ENCODE measurements around the gene SIGLEC12.
A peak's percentile ranks its signal among the peaks of the same experiment; 100 is the strongest.
"Not testable (repeated sequence)": the region's sequence is repeated elsewhere in the genome, so short reads cannot be mapped to it uniquely, and the experiment has no call there.

The SIGLEC12 gene

GRCh38 chr19:51479531-51480331 lies 21.9 kb downstream of the SIGLEC12 start:
- DNase-seq (ENCODE audit: low spot score): no peak

DNA sequence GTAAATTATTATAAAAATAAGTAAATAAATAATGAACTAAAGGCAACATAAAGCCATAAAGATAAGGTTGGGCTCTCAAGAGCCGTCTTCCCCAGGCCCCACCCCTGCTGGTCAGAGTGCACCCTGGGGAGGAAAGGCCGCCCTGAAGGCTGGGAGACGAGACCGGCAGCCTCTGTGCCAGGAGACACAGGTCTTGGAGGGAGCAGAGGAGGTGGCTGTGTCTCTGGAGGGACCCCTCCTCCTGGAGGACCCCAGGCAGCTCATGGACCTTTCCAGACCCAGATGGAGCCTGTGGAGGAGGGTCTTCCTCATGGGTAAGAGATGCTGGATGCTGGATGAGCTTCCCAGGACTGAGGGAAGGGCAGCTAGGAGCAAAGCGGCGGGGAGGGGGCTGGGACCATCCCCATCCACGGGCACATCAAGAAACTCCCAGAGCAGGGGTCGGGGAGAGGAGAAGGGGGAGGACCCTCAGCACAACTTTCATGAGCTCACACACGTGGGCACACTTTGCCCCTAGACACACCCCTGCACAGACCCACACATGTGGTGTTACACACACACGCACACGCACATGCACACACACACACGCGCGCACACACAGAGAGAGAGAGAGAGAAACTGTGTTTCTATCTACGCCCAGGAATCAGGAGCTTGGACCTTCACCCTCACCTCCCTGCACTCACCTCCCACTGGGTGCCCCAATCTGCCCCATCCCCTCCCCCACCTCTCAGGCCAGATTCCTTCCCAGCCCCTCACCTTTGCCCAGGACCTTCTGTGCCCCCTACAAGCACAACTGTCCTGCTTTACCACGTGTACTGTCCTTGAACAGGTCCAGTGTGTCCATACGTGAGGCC lies 23.0 kb downstream of the SIGLEC12 start, which contains the start of gene CEACAM18:
TSS of gene CEACAM18 (plus strand) at position 159 of the 854 bp plus-strand sequence.
- DNase-seq (ENCODE audit: low spot score): no peak

GRCh38 chr19:51477344-51477743 lies 24.3 kb downstream of the SIGLEC12 start:
- no peak for DNase-seq (ENCODE audit: low spot score)

- no peak for DNase-seq (ENCODE audit: low spot score)
These were observed 25.4 kb downstream of the SIGLEC12 start for GRCh38 chr19:51476164-51476563.

- no peak for DNase-seq (ENCODE audit: low spot score)
These were observed 28.4 kb downstream of the SIGLEC12 start for GRCh38 chr19:51473009-51473707.

DNA sequence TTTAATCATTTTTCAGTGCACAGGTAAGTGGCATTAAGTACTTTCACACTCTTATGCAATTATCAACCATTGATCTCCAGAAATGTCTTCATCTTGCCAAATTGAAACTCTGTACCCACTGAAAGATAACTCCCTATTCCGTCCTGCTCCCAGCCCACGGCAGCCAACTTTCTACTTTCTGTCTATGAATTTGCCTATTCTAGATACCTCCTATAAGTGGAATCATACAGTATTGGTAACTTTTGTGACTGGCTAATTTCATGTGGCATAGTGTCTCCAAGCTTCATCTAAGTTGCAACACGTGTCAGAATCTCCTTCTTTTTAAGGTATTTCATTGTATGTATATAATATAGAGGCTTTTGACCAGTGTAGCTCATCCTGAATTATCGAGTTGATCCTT lies 29.0 kb downstream of the SIGLEC12 start:
- DNase-seq (ENCODE audit: low spot score): no peak

- DNase-seq (ENCODE audit: low spot score): no peak
These were observed 30.1 kb downstream of the SIGLEC12 start for GRCh38 chr19:51471527-51471926.

GRCh38 chr19:51470966-51471365 lies 30.6 kb downstream of the SIGLEC12 start:
- DNase-seq (ENCODE audit: low spot score): no peak

GRCh38 chr19:51469629-51470028 lies 32.0 kb downstream of the SIGLEC12 start:
- DNase-seq (ENCODE audit: low spot score): no peak

DNA sequence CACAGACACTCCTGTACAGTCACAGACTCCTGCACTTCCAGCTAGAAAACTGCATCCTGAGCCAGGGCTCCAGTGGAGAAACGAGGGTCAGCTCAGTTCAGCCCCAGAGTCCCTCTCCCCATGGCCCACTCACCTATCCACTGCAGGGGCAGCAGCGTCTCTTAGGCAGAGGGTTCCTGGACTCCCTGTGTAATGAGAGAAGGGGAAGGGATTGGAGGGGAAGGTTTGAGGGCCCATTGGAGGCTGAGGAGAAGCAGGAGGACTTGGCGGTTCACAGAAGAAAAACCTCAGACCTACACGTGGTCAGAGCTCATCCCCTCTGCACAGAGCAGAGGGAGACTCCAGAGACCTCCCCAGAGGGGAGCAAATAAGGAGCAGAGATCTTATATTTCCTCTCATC lies 32.4 kb downstream of the SIGLEC12 start:
- no peak for DNase-seq (ENCODE audit: low spot score)

- no peak for DNase-seq (ENCODE audit: low spot score)
These were observed 33.1 kb downstream of the SIGLEC12 start for GRCh38 chr19:51468545-51468920.

DNA sequence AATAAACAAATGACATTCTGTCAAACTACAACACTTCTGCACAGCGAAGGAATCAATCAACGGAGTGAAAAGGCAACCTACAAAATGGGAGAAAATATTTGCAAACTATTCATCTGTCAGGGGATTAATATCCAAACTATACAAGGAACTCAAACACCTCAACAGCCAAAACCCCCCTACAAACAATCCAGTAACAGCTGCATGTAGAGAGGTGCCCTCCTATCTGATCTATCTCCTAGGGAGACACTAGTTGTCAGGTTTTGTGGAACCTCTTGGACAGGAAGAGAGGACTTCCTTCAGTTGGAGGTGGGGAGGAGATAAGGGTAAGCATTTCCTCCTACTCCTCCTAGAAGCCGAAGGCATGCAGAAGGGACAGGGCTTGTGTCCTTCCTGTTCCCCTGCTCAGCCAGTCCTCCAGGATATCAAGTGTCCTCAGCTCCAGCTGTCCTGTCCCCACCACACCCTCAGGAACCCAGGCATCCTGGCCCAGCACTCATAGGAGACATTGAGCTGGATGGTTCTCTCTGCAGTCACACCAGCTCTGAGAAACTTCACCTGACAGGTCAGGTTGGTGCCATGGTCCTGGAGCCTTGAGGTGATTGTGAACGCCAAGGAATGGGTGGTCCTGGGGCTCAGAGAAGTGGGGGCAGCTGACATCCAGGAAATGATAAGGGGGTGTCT lies 33.6 kb downstream of the SIGLEC12 start:
- DNase-seq (ENCODE audit: low spot score): no peak

- DNase-seq (ENCODE audit: low spot score): no peak
These were observed 34.9 kb downstream of the SIGLEC12 start for GRCh38 chr19:51466723-51467122.

DNA sequence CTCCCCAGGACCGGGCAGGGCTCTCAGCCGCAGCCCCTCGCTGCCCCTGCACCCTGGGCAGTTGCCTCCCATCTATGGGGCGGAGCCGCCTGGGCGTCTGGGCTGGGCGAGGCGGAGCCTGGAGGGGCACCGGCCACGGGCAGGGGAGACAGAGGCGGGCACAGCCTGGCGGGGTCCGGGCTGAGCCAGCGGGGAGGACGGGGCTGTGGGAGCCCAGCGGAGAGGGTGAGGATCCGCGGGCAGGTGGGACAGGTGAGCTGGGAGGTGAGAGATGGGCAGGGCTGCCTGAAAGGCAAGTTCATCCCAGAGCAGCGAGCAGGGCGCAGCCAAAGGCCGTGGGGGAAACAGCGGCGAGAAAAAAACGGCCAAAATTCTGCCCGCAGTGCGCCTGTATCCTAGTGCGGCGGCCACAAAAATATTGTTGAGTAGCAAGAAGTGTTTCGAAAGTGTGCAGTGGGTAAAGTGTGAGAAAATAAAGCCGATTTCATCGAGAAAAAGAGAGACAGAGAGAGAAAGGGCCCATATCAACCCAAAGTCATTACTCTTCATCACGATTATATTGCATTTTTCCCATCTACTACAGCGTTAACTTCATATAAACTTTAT lies 37.5 kb downstream of the SIGLEC12 start:
- not testable (repeated sequence) for DNase-seq (ENCODE audit: low spot score)

GRCh38 chr19:51462681-51463080 lies 38.9 kb downstream of the SIGLEC12 start:
- no peak for DNase-seq (ENCODE audit: low spot score)

GRCh38 chr19:51462276-51462675 lies 39.3 kb downstream of the SIGLEC12 start:
- no peak for DNase-seq (ENCODE audit: low spot score)

DNA sequence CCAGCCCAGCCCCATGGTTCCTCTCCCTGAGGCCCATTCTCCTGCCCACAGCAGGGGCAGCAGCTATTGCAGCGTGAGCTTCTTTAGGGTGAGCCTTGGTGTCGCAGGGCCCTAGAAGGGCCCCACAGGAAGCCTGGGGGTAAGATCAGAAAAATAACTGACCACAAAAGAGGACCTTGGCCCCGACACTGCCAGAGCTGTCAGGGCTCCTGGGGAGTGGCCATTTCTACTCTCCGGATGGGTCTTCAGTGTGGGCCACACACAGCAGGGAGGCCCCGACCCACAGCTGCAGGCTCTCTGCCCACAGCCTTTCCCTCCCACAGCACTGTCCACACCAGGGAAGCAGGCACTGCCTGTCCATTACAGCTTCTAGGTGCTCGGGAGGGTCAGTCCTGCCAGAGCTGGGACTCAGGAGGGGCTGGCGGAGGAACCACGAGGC lies 39.9 kb downstream of the SIGLEC12 start:
- peak; percentile 53 for DNase-seq (ENCODE audit: low spot score)

DNA sequence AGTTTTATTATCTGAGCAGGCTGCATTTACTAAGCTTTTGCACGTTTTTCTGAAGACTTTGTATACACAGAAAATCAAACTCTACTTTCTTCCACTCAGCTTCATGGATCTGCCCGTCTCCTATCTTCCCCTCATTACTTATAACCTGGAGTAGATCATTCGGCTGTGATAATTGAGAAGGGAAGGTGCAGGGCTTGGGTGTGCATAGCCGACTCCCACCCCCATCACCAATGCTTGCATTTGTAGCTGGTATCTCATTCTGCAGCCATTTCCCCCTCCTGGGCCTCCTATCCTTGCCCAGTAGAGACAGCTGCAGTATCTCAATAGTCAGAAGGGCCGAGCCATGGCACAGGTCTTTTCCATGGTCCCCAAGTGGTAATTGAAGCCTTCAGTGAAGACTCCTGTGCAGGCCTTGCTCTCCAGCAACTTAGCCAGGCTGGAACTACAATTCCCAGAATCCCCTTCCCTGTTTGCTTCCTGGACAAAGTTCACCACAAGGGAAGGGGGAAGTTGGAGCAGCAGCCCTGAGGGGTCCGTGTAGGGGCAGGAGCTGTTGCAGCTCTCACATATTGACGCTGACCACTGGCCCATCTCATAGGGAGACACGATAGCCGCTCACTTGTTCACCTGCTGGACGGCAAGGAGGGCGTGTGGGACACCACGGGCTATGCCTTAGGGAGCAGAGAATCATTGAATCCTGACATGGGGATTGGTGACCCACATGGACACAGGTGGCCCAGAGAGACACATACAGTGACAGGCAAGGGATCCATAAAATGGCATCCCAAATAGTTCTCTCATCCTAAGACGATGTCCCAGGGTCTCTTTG lies 41.2 kb downstream of the SIGLEC12 start:
- no peak for DNase-seq (ENCODE audit: low spot score)

DNA sequence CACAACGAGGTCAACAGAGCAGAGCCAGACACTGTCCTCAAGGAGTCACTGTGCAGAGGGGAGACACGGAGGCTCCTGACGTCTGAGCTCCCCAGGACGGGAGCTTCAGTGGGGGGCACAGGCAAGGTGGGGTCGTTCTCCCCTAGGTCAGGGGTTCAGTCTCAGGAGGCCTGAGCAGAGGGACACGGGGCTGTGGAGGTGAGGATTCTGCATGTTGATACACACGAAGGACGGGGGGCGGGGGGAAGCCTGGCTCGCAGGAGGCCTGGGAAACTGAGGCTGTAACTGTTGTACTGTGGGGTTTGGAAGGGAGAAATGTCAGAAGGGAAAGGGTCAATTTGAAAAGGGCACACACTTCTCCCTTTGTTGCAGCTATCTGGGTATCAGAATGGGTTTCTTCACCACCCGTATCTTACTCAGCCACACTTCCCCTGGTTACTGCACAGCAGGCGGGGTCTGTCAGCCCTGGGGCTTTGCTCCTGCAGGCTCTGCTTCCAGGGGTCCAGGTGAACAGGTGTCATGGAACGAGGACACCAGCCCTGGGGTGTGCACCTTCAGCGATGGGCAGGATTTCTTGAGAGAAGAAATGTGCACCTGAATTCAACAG lies 42.6 kb downstream of the SIGLEC12 start:
- DNase-seq (ENCODE audit: low spot score): no peak

- DNase-seq (ENCODE audit: low spot score): no peak
These were observed 43.5 kb downstream of the SIGLEC12 start, which contains the start of gene SIGLEC8 for GRCh38 chr19:51458051-51458645. SIGLEC8 (minus strand) TSS chr19:51458454; CDS start chr19:51458387, 67 bp downstream.

Data from globus pallidus (tissue), 1 donor.